Type B pancreatic cell (in vitro differentiated cells): ENCODE measurements around the gene AMDHD1. TPM values are rescaled to one million over a fixed set of nuclear protein-coding genes. Genes with fewer than 3 reads are reported as not detected.

Experiments used
- DNase-seq: peaks from one replicate; pipeline ENCODE4 v3.0.0; 2021; ENCODE audit warnings: mixed read lengths; ENCODE audit not compliant: unreplicated experiment; ENCODE audit errors: extremely low spot score
- H3K27ac Mint-ChIP-seq: 2 replicates; pipeline ENCODE4 v1.8.0; 2021; ENCODE audit warnings: mild to moderate bottlenecking, mixed read lengths
- H3K27me3 Mint-ChIP-seq: 2 replicates; pipeline ENCODE4 v1.8.0; 2021; ENCODE audit warnings: mixed read lengths
- H3K36me3 Mint-ChIP-seq: 2 replicates; pipeline ENCODE4 v1.8.0; 2021; ENCODE audit warnings: mixed read lengths
- H3K4me1 Mint-ChIP-seq: one replicate; pipeline ENCODE4 v1.8.0; 2021; ENCODE audit warnings: mixed read lengths; ENCODE audit not compliant: unreplicated experiment
- H3K4me3 Mint-ChIP-seq: 2 replicates; pipeline ENCODE4 v1.8.0; 2021; ENCODE audit warnings: mild to moderate bottlenecking, mixed read lengths
- H3K9me3 Mint-ChIP-seq: 2 replicates; pipeline ENCODE4 v1.8.0; 2021; ENCODE audit warnings: mixed read lengths
- CTCF ChIP-seq: fragments of 200-600 bp; sonication (generic); conservative IDR thresholded peaks from 2 replicates; pipeline ENCODE4 v1.5.0; 2021; ENCODE audit warnings: antibody characterized with exemption, mild to moderate bottlenecking
- total RNA-seq: library from RNA; stranded (reverse); gene quantifications from 2 replicates; pipeline ENCODE4 v1.2.1, GENCODE V29; 2021; ENCODE audit warnings: low replicate concordance

Gene AMDHD1
- total RNA-seq, 1 donor from 2014 or later = 1.0 TPM

- no peaks in the 10 kb centered on the region for H3K9me3 Mint-ChIP-seq
- no peak for TF ChIP-seq CTCF
- no peak within 1 kb of the TSS for H3K4me3 Mint-ChIP-seq
- H3K27me3 Mint-ChIP-seq = peaks cover 8% of the 10 kb centered on the region
- peak within 1 kb of the TSS; percentile 1 for H3K27ac Mint-ChIP-seq
- no peaks in the 10 kb centered on the region for H3K4me1 Mint-ChIP-seq
- peaks cover 8% of the 10 kb centered on the region for H3K36me3 Mint-ChIP-seq
- no peak for DNase-seq
Measured at GRCh38 chr12:95996034-95996658, 53.0 kb downstream of the AMDHD1 start, which contains the start of gene HAL. HAL (minus strand) TSS chr12:95996344; CDS start chr12:95995910, 434 bp downstream.

- no peak for TF ChIP-seq CTCF
- Mint-ChIP-seq H3K36me3 (peaks cover 9% of the 10 kb centered on the region), H3K9me3 (no peaks in the 10 kb centered on the region), H3K4me1 (no peaks in the 10 kb centered on the region), H3K4me3 (no peak overlapping the region), H3K27me3 (peaks cover 5% of the 10 kb centered on the region), H3K27ac (no peak overlapping the region)
- no peak for DNase-seq
Measured at GRCh38 chr12:95997276-95997675, 54.1 kb downstream of the AMDHD1 start.

- H3K4me3 Mint-ChIP-seq = no peak overlapping the region
- no peak for DNase-seq
- H3K4me1 Mint-ChIP-seq = no peaks in the 10 kb centered on the region
- H3K27me3 Mint-ChIP-seq = peaks cover 2% of the 10 kb centered on the region
- no peaks in the 10 kb centered on the region for H3K9me3 Mint-ChIP-seq
- H3K27ac Mint-ChIP-seq = no peak overlapping the region
- no peak for TF ChIP-seq CTCF
- peaks cover 9% of the 10 kb centered on the region for H3K36me3 Mint-ChIP-seq
Measured at GRCh38 chr12:95997911-95998510, 54.9 kb downstream of the AMDHD1 start.

GRCh38 chr12:95998611-95999286, 55.6 kb downstream of the AMDHD1 start:
- H3K27me3 Mint-ChIP-seq = no peaks in the 10 kb centered on the region
- peaks cover 9% of the 10 kb centered on the region for H3K36me3 Mint-ChIP-seq
- H3K9me3 Mint-ChIP-seq = no peaks in the 10 kb centered on the region
- peak; percentile 78 for TF ChIP-seq CTCF
- DNase-seq = no peak
- no peak overlapping the region for H3K27ac Mint-ChIP-seq
- no peaks in the 10 kb centered on the region for H3K4me1 Mint-ChIP-seq
- H3K4me3 Mint-ChIP-seq = no peak overlapping the region

GRCh38 chr12:95999484-95999883, 56.4 kb downstream of the AMDHD1 start:
- DNase-seq = no peak
- H3K36me3 Mint-ChIP-seq = peaks cover 9% of the 10 kb centered on the region
- no peak overlapping the region for H3K4me3 Mint-ChIP-seq
- no peaks in the 10 kb centered on the region for H3K9me3 Mint-ChIP-seq
- no peak for TF ChIP-seq CTCF
- H3K4me1 Mint-ChIP-seq = no peaks in the 10 kb centered on the region
- no peaks in the 10 kb centered on the region for H3K27me3 Mint-ChIP-seq
- no peak overlapping the region for H3K27ac Mint-ChIP-seq
